HepG2 (cell line): Measurements from ENCODE around the gene PERCC1. TPM values are rescaled to one million over a fixed set of nuclear protein-coding genes. Genes with fewer than 3 reads are reported as not detected.

ENCODE experiments used
- ATAC-seq: fragments of 200-7000 bp; cut with Tn5 transposase; 3 replicates; pipeline ENCODE4 v1.9.1; 2020; ENCODE audit warnings: mild to moderate bottlenecking, moderate library complexity
- BruUV-seq: library from RNA; stranded (reverse); fragments of 400-500 nt; replicated peaks from 2 replicates; lab custom pipeline; 2021; lab: Mats Ljungman, UMichigan
- CTCF ChIA-PET: fragments of 300-600 bp; formaldehyde crosslinking; extraction: SDS; loops from one replicate; lab custom pipeline; 2021; ENCODE audit warnings: low total read pairs, inconsistent platforms, low intra/inter-chr PET ratio; lab: Yijun Ruan, JAX
- POLR2A ChIA-PET: fragments of 350-600 bp; sonication (Branson Sonifier 250); formaldehyde crosslinking; loops from one replicate; lab custom pipeline; 2020; ENCODE audit warnings: antibody characterized with exemption, inconsistent platforms; lab: Yijun Ruan, JAX
- DNase-seq: peaks from one replicate; pipeline ENCODE4 v3.0.0-alpha.2; 2015; ENCODE audit warnings: low spot score
- FAIRE-seq: peaks from 3 replicates; lab custom pipeline; 2011; peaks lifted over from hg19 to GRCh38; lab: Jason Lieb, UNC
- H2AFZ ChIP-seq: one replicate; pipeline ENCODE4 v1.6.1; 2011; ENCODE audit warnings: low read length, inconsistent platforms
- H3K27ac ChIP-seq: fragments of 300-600 bp; 3 replicates; pipeline ENCODE4 v1.8.0; 2011; ENCODE audit warnings: mixed run types, mild to moderate bottlenecking, mixed read lengths, low read length, inconsistent platforms; ENCODE audit not compliant: insufficient read depth; ENCODE audit errors: extremely low read length
- H3K27me3 ChIP-seq, 2 experiments: fragments of 200-600 bp in 1 of 2; 2 replicates in 1 of 2; 3 replicates in 1 of 2; pipeline versions ENCODE4 v1.6.0 to v1.8.0; 2011; ENCODE audit warnings: low read length in 2 of 2, mild to moderate bottlenecking in 2 of 2, moderate library complexity in 2 of 2, inconsistent platforms in 1 of 2; ENCODE audit not compliant: insufficient read depth in 2 of 2, control insufficient read depth in 1 of 2
- H3K36me3 ChIP-seq, 2 experiments: fragments of 200-600 bp in 1 of 2; replicated peaks in 1 of 2; 2 replicates in 1 of 2; 3 replicates in 1 of 2; pipeline versions ENCODE4 v1.5.1 to v1.8.0; 2011; ENCODE audit warnings: low read length in 2 of 2, inconsistent platforms in 1 of 2; ENCODE audit not compliant: insufficient read depth in 2 of 2, control insufficient read depth in 1 of 2
- H3K4me1 ChIP-seq: 2 replicates; pipeline ENCODE4 v1.5.1; 2012; ENCODE audit warnings: low read length, inconsistent platforms; ENCODE audit not compliant: insufficient read depth
- H3K4me2 ChIP-seq: 2 replicates; pipeline ENCODE4 v1.6.0; 2011; ENCODE audit warnings: low read depth, low read length, inconsistent platforms
- H3K4me3 ChIP-seq, 3 experiments: fragments of 200-600 bp in 1 of 3; sonication (generic), shearing (Covaris generic) in 1 of 3; replicated peaks in 1 of 3; 2 replicates each; pipeline ENCODE4 v1.5.1; 2011 to 2016; ENCODE audit warnings: low read length in 3 of 3, inconsistent platforms in 2 of 3, low read depth in 2 of 3, mild to moderate bottlenecking in 2 of 3, control low read depth in 1 of 3, mixed read lengths in 1 of 3; ENCODE audit not compliant: insufficient read depth in 1 of 3
- H3K79me2 ChIP-seq: one replicate; pipeline ENCODE4 v1.6.1; 2011; ENCODE audit warnings: low read length, inconsistent platforms; ENCODE audit not compliant: insufficient read depth
- H3K9ac ChIP-seq: 2 replicates; pipeline ENCODE4 v1.6.0; 2011; ENCODE audit warnings: mild to moderate bottlenecking, low read depth, low read length, inconsistent platforms; ENCODE audit not compliant: insufficient read depth
- H3K9me3 ChIP-seq: 2 replicates; pipeline ENCODE4 v1.5.1; 2012; ENCODE audit warnings: mild to moderate bottlenecking, low read length
- H4K20me1 ChIP-seq: 2 replicates; pipeline ENCODE4 v1.6.0; 2011; ENCODE audit warnings: inconsistent platforms, mild to moderate bottlenecking, low read length, moderate library complexity; ENCODE audit not compliant: insufficient read depth
- AGO2 ChIP-seq: fragments of 200-400 bp; formaldehyde crosslinking; optimal IDR thresholded peaks from 2 replicates; pipeline ENCODE3; 2017; ENCODE audit warnings: mild to moderate bottlenecking, low read depth, low read length, moderate library complexity
- CTCF ChIP-seq: sonication (generic); formaldehyde crosslinking; IDR thresholded peaks from 2 replicates; pipeline ENCODE4 v1.5.0; 2020; ENCODE audit warnings: mild to moderate bottlenecking, missing genetic modification reagents, moderate library complexity
- GPN1 ChIP-seq: sonication (generic); formaldehyde crosslinking; IDR thresholded peaks from 2 replicates; pipeline ENCODE4 v1.5.1; 2020; ENCODE audit warnings: missing genetic modification reagents, borderline replicate concordance
- HNRNPK ChIP-seq: fragments of 200-400 bp; formaldehyde crosslinking; IDR thresholded peaks from 2 replicates; pipeline ENCODE4 v1.6.1; 2018; ENCODE audit warnings: low read length, low read depth, moderate library complexity, mild to moderate bottlenecking; ENCODE audit not compliant: poor library complexity, severe bottlenecking
- MTA1 ChIP-seq: sonication (generic); formaldehyde crosslinking; IDR thresholded peaks from 2 replicates; pipeline ENCODE4 v1.4.0; 2020; ENCODE audit warnings: missing genetic modification reagents, mild to moderate bottlenecking, borderline replicate concordance
- STAG1 ChIP-seq: sonication (generic); formaldehyde crosslinking; IDR thresholded peaks from 2 replicates; pipeline ENCODE4 v1.4.0; 2020; ENCODE audit warnings: missing genetic modification reagents
- ZBTB33 ChIP-seq: sonication (generic); formaldehyde crosslinking; IDR thresholded peaks from 2 replicates; pipeline ENCODE4 v1.4.0; 2020; ENCODE audit warnings: missing genetic modification reagents
- ZNF253 ChIP-seq: sonication (generic); formaldehyde crosslinking; IDR thresholded peaks from 2 replicates; pipeline ENCODE4 v1.8.0; 2022; ENCODE audit warnings: mild to moderate bottlenecking, missing genetic modification reagents, borderline replicate concordance
- ZNF496 ChIP-seq: sonication (generic); formaldehyde crosslinking; IDR thresholded peaks from 2 replicates; pipeline ENCODE4 v1.8.1; 2023; ENCODE audit warnings: mild to moderate bottlenecking, moderate library complexity, missing genetic modification reagents; ENCODE audit not compliant: insufficient replicate concordance
- ZNF737 ChIP-seq: sonication (generic); formaldehyde crosslinking; IDR thresholded peaks from 2 replicates; pipeline ENCODE4 v1.5.0; 2020; ENCODE audit warnings: missing genetic modification reagents, mild to moderate bottlenecking, borderline replicate concordance
- ZNF841 ChIP-seq: sonication (generic); formaldehyde crosslinking; IDR thresholded peaks from 2 replicates; pipeline ENCODE4 v1.8.1; 2023; ENCODE audit warnings: missing genetic modification reagents, borderline replicate concordance
- WGBS: methylation state at CpG from one replicate; pipeline ENCODE4 v1.1.6; 2017; ENCODE audit warnings: low lambda C conversion rate; 5-methylcytosine and 5-hydroxymethylcytosine counted together
- in situ Hi-C: cut with HindIII; loops from 2 replicates; pipeline ENCODE4 v1.10.0; 2017; ENCODE audit warnings: low pct_unique_long_range_greater_than_20kb; ENCODE audit not compliant: extremely low pct_ligation_motif_present
- intact Hi-C: fragments of 100-400 bp; cut with micrococcal nuclease; formaldehyde crosslinking; loops from one replicate; pipeline ENCODE4 v1.10.0; 2022; ENCODE audit not compliant: unreplicated experiment
- polyA plus RNA-seq, 8 experiments: library from polyadenylated mRNA; depleted of rRNA in 3 of 8; stranded (reverse) in 7 of 8; unstranded in 1 of 8; fragments of >200 nt; fragmentation: Illumina TruSeq in 4 of 8; extraction: Trizol in 4 of 8; gene quantifications; 2 replicates each; pipeline versions ENCODE4 v1.2.1 to v1.2.3, GENCODE V29; 2011 to 2016; ENCODE audit warnings: low read depth in 4 of 8, missing spikeins in 1 of 8, mixed read lengths in 1 of 8; ENCODE audit not compliant: insufficient read depth in 1 of 8
- total RNA-seq, 5 experiments: library from RNA; depleted of rRNA; stranded (reverse); fragments of >200 nt; fragmentation: Illumina TruSeq; extraction: Trizol; gene quantifications; 2 replicates each; pipeline ENCODE4 v1.2.3, GENCODE V29; 2016; ENCODE audit warnings: low read depth in 1 of 5
- TF ChIP-seq, protein P1 (sequence below): fragments of 450-650 bp; IDR thresholded peaks from 2 replicates; pipeline ENCODE4 v1.6.1; 2016

Gene PERCC1
- total and polyA plus RNA-seq, 2 of the 13 experiments (the other 11 are each of a cell fraction or from before 2014, with no cell fraction given), result 0.15 TPM; not detected in 1

DNA sequence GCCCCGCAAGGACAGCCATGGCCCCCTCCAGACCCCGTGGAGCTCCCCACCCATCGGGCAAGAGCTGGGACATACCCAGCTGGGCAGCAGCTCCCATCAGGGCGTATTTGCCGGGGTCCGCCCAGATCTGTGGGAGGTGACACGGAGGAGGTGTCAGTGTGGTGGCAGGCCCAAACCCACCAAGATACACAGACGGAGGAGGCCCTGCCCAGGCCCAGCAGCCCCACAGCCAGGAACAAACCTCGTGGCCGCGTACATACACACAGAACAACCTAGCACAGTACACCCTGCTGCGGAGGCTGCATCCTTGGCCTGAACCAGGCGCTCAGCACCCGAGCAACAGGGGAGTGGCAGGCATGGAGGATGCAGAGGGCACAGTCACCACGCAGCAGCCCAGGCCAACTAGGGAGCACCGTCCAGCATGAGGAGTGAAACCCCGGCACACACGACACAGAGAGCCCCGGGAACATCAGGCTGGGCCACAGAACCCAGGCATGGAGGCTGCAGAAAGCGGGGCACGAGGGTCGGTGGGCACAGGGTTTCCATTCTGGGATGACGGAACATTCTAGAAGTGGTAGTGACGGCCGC, 18.4 kb downstream of the PERCC1 start:
- ChIA-PET POLR2A (no interaction called here), CTCF (no interaction called here)
- Histone ChIP-seq H3K9me3 (no peaks in the 10 kb centered on the region), H3K79me2 (no peaks in the 10 kb centered on the region), H3K27ac (no peak overlapping the region), H4K20me1 (no peaks in the 10 kb centered on the region), H3K4me1 (no peaks in the 10 kb centered on the region), H3K9ac (no peak overlapping the region), H3K27me3 (no peaks in the 10 kb centered on the region; a peak in 1 of 5 replicates), H3K36me3 (peaks cover 6 to 9% of the 10 kb centered on the region in 2 experiments; a peak in 4 of 5 replicates), H3K4me2 (no peak overlapping the region), H2AFZ (no peak overlapping the region), H3K4me3 (no peak overlapping the region)
- DNase-seq, result no peak
- intact Hi-C loops (no loop called here), in situ Hi-C loops (no loop called here)
- WGBS, result 96% methylated on average over 10 of the region's 25 CpGs
- BruUV-seq, result no TSS peak
- ATAC-seq, result no peak
- TF ChIP-seq AGO2, result peak; percentile 38
- TF ChIP-seq ZNF253, result no peak
- FAIRE-seq, result no peak

DNA sequence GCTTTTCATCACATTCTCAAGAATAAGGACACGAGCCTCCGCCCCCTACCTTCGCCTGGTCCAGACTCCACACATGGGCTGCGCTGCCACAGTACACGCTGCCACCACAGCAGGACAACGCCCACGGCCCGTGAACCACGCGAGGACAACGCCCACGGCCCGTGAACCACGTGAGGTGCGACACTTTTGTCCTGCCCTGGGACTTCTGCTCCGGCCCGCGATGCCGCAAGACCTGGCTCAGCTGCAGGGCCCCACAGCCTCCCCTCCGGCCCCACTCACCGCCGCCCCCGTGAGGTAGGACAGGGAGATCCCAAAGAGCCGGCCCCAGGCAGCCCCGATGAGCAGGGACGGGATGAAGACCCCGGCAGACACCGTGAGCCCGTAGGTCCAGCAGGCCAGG, 19.3 kb downstream of the PERCC1 start:
- WGBS, result 97% methylated on average over 23 of the region's 29 CpGs
- H3K4me1 ChIP-seq, result no peaks in the 10 kb centered on the region
- DNase-seq (no peak), FAIRE-seq (no peak), ATAC-seq (peak; percentile 7; the same call in 1 of the 3 replicates)
- H3K27me3 ChIP-seq, result no peaks in the 10 kb centered on the region
- in situ Hi-C loops, result no loop called here
- H3K4me3 ChIP-seq, result no peak overlapping the region
- no peaks in the 10 kb centered on the region for H3K79me2 ChIP-seq
- intact Hi-C loops, result no loop called here
- no peak overlapping the region for H3K9ac ChIP-seq
- no peaks in the 10 kb centered on the region for H4K20me1 ChIP-seq
- CTCF ChIA-PET, result no interaction called here
- no peak overlapping the region for H3K27ac ChIP-seq
- peaks cover 6 to 13% of the 10 kb centered on the region in 2 experiments; a peak in 4 of 5 replicates for H3K36me3 ChIP-seq
- POLR2A ChIA-PET, result no interaction called here
- BruUV-seq, result no TSS peak
- TF ChIP-seq ZNF496 (CRISPR knock-in tag) (no peak), HNRNPK (no peak), STAG1 (CRISPR knock-in tag) (0 out of 2 replicates have a peak, but pooled peaks have one; percentile 8), CTCF (CRISPR knock-in tag) (peak; percentile 42), ZNF841 (CRISPR knock-in tag) (no peak), GPN1 (no peak), MTA1 (CRISPR knock-in tag) (no peak), ZNF737 (CRISPR knock-in tag) (no peak), ZBTB33 (CRISPR knock-in tag) (peak; percentile 71)
- TF ChIP-seq, protein P1, sequence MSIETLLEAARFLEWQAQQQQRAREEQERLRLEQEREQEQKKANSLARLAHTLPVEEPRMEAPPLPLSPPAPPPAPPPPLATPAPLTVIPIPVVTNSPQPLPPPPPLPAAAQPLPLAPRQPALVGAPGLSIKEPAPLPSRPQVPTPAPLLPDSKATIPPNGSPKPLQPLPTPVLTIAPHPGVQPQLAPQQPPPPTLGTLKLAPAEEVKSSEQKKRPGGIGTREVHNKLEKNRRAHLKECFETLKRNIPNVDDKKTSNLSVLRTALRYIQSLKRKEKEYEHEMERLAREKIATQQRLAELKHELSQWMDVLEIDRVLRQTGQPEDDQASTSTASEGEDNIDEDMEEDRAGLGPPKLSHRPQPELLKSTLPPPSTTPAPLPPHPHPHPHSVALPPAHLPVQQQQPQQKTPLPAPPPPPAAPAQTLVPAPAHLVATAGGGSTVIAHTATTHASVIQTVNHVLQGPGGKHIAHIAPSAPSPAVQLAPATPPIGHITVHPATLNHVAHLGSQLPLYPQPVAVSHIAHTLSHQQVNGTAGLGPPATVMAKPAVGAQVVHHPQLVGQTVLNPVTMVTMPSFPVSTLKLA, result no peak
- no peak overlapping the region for H3K4me2 ChIP-seq
- no peaks in the 10 kb centered on the region for H3K9me3 ChIP-seq
- no peak overlapping the region for H2AFZ ChIP-seq
